ENCODE measurements around the gene CHN2. TPM values are rescaled to one million over a fixed set of nuclear protein-coding genes. Genes with fewer than 3 reads are reported as not detected.

The CHN2 gene
- total RNA-seq, 1 donor from 2014 or later, result 0.50 TPM

DNA sequence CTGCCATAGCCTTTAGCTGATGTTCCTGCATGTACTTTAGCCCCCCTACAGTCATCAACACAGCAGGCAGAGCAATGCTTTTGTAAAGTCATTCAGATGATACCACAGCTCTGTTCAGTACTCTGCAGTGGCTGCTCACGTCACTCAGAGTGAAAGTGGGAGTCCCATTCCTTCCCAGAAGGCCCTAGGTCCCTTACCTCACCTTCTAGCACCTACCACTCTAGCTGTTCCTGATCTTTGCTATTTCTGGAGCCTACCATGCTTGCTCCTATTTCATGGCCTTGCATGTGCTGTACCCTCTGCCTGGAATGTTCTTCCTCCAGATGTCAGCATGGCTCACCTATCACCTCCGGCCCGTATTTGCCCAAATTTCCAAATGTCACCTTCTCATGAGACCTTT is 274.7 kb downstream of the CHN2 start:
- Mint-ChIP-seq H3K9me3 (ENCODE audit: low read depth) (no peaks in the 10 kb centered on the region), H3K4me3 (ENCODE audit: unreplicated experiment) (no peak overlapping the region), H3K36me3 (ENCODE audit: low read depth) (no peaks in the 10 kb centered on the region), H3K4me1 (ENCODE audit: low read depth) (no peaks in the 10 kb centered on the region), H3K27ac (ENCODE audit: unreplicated experiment) (no peak overlapping the region), H3K27me3 (ENCODE audit: low read depth) (no peaks in the 10 kb centered on the region)
- no peak for DNase-seq (ENCODE audit: low spot score)
- TF ChIP-seq, protein P1, sequence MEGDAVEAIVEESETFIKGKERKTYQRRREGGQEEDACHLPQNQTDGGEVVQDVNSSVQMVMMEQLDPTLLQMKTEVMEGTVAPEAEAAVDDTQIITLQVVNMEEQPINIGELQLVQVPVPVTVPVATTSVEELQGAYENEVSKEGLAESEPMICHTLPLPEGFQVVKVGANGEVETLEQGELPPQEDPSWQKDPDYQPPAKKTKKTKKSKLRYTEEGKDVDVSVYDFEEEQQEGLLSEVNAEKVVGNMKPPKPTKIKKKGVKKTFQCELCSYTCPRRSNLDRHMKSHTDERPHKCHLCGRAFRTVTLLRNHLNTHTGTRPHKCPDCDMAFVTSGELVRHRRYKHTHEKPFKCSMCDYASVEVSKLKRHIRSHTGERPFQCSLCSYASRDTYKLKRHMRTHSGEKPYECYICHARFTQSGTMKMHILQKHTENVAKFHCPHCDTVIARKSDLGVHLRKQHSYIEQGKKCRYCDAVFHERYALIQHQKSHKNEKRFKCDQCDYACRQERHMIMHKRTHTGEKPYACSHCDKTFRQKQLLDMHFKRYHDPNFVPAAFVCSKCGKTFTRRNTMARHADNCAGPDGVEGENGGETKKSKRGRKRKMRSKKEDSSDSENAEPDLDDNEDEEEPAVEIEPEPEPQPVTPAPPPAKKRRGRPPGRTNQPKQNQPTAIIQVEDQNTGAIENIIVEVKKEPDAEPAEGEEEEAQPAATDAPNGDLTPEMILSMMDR (IDR thresholded peaks at IDR 0.05), result no peak

GRCh38 chr7:29469976-29470557 is 275.5 kb downstream of the CHN2 start:
- TF ChIP-seq, protein P1 (IDR thresholded peaks at IDR 0.05), result no peak
- Mint-ChIP-seq H3K27me3 (ENCODE audit: low read depth) (no peaks in the 10 kb centered on the region), H3K9me3 (ENCODE audit: low read depth) (no peaks in the 10 kb centered on the region), H3K4me3 (ENCODE audit: unreplicated experiment) (no peak overlapping the region), H3K4me1 (ENCODE audit: low read depth) (no peaks in the 10 kb centered on the region), H3K27ac (ENCODE audit: unreplicated experiment) (no peak overlapping the region), H3K36me3 (ENCODE audit: low read depth) (no peaks in the 10 kb centered on the region)
- DNase-seq (ENCODE audit: low spot score), result no peak

DNA sequence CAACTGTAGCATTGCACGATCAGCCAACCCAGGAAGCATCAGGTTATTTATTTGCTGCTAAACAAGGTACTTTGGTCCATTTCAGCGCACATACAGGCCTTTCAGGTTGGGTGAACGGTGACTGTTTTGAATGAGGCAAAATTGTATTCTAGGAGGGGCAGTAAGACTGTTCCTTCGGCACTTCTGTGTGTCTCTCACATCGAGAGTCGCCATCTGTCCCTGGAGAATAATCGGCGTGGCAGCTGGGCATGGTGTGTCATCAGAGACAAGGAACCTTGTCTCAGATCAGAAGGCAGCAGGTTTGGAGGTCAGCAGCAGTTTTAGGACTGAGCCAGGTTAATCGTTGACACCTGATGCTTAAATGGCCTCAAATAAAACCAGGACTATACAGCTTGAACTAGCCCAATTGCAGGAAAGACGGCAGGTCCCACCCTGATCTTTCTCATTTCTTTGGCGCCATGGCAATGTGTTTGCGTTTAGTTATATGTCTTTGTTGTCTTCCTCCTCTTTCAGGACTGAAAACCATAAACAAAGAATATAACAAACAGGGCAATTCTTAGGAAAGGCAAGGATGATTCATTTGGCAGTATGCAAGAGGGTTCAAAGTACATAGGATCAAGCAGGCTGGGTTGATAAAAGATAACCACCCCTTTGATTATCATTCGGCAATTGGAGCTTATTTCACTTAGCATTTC is 277.0 kb downstream of the CHN2 start:
- H3K36me3 Mint-ChIP-seq (ENCODE audit: low read depth), result no peaks in the 10 kb centered on the region
- H3K27me3 Mint-ChIP-seq (ENCODE audit: low read depth), result no peaks in the 10 kb centered on the region
- no peaks in the 10 kb centered on the region for H3K9me3 Mint-ChIP-seq (ENCODE audit: low read depth)
- H3K27ac Mint-ChIP-seq (ENCODE audit: unreplicated experiment), result no peak overlapping the region
- TF ChIP-seq, protein P1 (IDR thresholded peaks at IDR 0.05), result no peak
- no peak overlapping the region for H3K4me3 Mint-ChIP-seq (ENCODE audit: unreplicated experiment)
- no peak for DNase-seq (ENCODE audit: low spot score)
- H3K4me1 Mint-ChIP-seq (ENCODE audit: low read depth), result no peaks in the 10 kb centered on the region

GRCh38 chr7:29476916-29477315 is 282.3 kb downstream of the CHN2 start:
- no peak overlapping the region for H3K27ac Mint-ChIP-seq (ENCODE audit: unreplicated experiment)
- no peaks in the 10 kb centered on the region for H3K9me3 Mint-ChIP-seq (ENCODE audit: low read depth)
- H3K27me3 Mint-ChIP-seq (ENCODE audit: low read depth), result no peaks in the 10 kb centered on the region
- no peak for DNase-seq (ENCODE audit: low spot score)
- peaks cover 13% of the 10 kb centered on the region for H3K4me1 Mint-ChIP-seq (ENCODE audit: low read depth)
- no peaks in the 10 kb centered on the region for H3K36me3 Mint-ChIP-seq (ENCODE audit: low read depth)
- H3K4me3 Mint-ChIP-seq (ENCODE audit: unreplicated experiment), result no peak overlapping the region
- TF ChIP-seq, protein P1 (IDR thresholded peaks at IDR 0.05), result no peak

DNA sequence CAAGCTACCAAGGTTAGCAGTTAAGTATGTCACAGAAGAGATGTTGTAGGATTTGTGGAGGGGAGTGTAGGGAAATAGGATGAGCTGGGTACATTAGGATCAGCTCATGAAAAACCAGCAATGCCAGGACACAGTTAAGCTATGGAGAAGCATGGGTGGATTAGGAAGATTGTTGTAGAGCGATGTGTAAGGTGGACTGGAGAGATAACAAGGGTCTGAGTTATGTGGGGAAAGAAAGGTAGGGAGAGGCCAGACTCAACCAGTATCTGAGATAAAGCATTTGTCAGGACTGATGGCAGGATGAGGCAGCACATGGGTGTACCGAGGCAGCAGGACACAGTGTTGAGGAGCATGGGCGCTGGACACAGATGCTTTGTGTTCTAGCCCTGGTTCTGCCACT is 283.7 kb downstream of the CHN2 start:
- Mint-ChIP-seq H3K36me3 (ENCODE audit: low read depth) (no peaks in the 10 kb centered on the region), H3K4me3 (ENCODE audit: unreplicated experiment) (no peak overlapping the region), H3K27ac (ENCODE audit: unreplicated experiment) (no peak overlapping the region), H3K9me3 (ENCODE audit: low read depth) (no peaks in the 10 kb centered on the region), H3K27me3 (ENCODE audit: low read depth) (no peaks in the 10 kb centered on the region), H3K4me1 (ENCODE audit: low read depth) (peaks cover 15% of the 10 kb centered on the region)
- TF ChIP-seq, protein P1 (IDR thresholded peaks at IDR 0.05), result no peak
- DNase-seq (ENCODE audit: low spot score), result no peak
